Brain pericyte (primary cell): ENCODE data around the gene ZNF37A.
A peak's percentile ranks its signal among the peaks of the same experiment; 100 is the strongest.
"Not testable (repeated sequence)": the region's sequence is repeated elsewhere in the genome, so short reads cannot be mapped to it uniquely, and the experiment has no call there.

Source experiments
- DNase-seq: peaks from one replicate; pipeline ENCODE4 v3.0.0-alpha.2; 2012; ENCODE audit warnings: low read depth, low spot score

Gene ZNF37A

GRCh38 chr10:38094158-38094926 is at the start of gene ZNF37A:
ZNF37A (plus strand) TSS chr10:38094337; CDS start chr10:38096618, 2,281 bp downstream.
- peak; percentile 83 for DNase-seq

DNA sequence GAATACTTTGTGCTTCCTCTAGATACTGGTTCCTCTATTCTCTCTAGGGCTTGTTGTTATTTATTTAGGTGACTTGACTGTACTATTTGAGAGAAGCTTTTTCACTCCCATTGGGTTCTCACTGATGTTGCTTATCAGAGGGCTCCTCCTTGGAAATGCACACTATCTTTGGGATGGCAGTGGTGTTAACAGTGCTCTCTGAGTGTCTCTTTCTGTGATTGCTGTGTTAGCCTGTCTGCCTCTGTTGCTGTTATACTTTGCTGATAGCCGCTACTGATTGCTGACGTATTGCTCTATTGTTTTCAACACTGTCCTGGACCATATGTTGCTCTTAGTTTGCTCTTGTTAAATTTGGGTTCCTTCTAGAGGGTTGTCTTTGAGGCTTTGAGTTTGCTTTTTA is 49.0 kb upstream of the ZNF37A start:
- no peak for DNase-seq

- no peak for DNase-seq
Measured at GRCh38 chr10:38047666-38048065, 46.5 kb upstream of the ZNF37A start.

GRCh38 chr10:38050212-38050611 is 43.9 kb upstream of the ZNF37A start:
- DNase-seq: no peak

DNA sequence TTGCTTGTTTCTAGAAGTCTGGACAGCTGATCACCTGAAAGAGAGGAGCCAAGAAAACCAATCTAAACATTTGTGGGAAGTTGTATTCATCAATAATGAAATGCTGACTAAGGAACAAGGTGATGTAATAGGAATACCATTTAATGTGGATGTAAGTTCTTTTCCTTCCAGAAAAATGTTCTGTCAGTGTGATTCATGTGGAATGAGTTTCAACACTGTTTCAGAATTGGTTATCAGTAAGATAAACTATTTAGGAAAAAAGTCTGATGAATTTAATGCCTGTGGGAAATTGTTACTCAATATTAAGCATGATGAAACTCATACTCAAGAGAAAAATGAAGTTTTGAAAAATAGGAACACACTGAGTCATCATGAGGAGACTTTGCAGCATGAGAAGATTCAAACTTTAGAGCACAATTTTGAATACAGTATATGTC is 39.8 kb upstream of the ZNF37A start:
- no peak for DNase-seq

- DNase-seq: not testable (repeated sequence)
Measured at GRCh38 chr10:38055274-38055894, 38.8 kb upstream of the ZNF37A start.

DNA sequence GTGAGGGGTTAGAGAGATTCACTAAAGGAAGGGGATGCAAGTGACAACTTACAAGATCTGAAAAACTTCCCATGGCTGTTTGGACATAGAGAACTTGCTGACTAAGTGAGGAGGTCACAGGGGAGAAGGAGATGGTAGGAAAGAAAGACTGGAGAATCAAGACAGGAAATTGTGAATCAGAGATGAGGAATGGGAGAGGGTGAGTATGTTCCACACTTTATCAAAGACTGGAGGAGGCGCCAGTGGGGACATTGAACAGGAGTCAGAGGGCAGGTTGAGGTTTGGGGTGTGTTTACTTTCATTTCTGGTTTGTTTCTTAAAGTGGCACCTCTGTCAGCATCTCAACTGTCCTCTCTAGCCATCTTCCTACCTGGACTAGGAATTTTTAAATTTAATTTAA is 24.5 kb upstream of the ZNF37A start:
- not testable (repeated sequence) for DNase-seq

DNA sequence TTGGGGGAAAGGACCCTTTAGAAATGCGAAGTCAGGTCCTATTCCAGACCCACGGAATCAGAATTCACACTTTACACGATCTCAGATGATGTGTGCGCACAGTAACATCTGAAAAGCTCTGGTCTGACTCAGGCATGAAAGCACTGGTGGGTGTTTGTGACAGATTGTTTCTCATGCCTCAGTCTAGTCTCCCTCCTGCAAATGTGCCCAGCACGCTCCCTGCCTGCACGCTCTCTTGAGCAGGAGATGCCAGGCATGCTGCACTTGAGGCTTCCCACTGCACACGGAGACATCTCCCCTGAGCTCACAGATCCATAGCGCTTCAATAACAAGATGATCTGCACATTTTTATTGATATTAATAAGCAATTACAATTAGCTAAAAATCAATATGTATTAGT is 23.6 kb upstream of the ZNF37A start:
- DNase-seq: no peak

DNA sequence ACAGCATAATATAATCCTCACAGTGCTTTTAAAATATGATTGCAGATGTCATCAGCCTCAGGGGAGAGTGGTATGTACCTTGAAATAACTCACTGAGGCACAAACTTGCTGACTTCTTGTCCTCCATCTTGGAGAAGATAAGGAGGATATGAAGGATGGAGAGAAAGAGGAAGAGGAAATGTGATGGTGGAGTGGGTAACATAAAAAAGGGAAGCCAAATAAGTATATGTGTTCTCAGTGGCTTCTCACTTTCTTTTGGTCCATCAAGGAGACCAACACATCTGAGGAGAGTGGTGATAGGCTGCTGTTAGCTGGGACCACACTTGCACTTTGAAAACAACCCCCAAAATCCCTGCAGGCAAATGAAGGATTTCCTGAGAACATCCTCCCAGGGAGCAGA is 21.6 kb upstream of the ZNF37A start:
- DNase-seq: no peak

DNA sequence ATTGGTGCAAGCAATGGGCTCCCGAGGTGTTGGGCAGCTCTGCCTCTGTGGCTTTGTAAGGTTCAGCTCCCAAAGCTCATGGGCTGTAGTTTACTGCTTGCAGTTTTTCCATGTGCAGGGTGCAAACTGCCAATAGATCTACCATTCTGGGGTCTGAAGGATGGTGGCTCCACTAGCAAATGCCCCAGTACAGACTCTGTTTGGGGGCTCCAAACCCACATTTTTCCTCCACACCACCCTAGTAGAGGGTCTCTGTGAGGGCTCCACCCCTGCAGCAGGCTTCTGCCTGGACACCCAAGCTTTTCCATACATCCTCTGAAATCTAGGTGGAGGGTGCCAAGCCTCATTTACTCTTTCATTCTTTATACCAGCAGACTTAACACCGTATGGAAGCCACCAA is 17.4 kb upstream of the ZNF37A start:
- DNase-seq: no peak

- DNase-seq: not testable (repeated sequence)
Measured at GRCh38 chr10:38093318-38093717, 819 bp upstream of the ZNF37A start.

DNA sequence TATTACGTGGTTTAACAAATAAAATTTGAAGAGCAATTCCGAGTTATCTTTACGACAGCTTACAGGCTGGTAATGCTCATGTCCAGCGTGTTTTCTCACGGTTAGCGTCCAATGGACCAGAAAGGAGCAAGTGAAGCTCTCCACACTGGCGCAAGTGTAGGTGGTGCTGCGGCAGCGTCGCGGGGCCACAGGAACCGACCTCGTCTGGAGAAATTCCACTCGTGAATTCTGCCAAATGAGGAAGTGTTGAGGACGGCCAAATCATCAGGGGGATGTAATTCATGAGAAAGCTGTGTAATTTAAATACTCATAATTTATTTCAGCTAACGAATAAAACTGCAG is 350 bp upstream of the ZNF37A start:
- no peak for DNase-seq

DNA sequence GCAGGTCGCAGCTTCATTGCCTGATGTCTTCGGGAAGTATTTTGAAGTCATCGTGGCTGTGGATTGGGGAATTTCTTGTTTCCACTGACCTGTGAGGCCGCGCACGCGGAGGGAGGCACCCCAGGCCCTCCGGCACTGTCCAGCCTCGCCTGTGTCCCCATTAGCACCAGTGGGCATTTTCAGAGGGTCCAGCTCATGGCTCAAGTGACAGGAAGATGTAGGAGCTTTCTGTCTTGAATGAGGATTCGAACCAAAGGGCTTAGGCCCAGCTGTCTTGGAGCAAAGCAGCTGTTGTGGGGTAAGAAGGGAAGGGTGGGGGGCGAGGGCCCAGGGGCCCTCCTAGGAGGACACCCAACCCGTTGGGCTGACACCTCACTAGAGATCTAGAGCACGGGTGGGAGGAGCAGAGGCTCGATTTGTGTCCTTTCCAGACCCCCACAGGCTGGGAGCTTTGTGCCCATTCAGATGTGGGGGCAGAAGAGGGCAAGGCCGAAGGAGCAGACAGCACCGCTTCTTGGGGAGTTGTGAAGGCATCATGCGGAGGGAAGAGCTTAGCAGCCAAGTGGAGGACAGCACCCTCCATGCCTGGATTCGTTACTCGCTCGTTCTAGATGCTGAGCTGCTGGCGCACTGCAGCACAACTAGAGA is 914 bp downstream of the ZNF37A start:
- no peak for DNase-seq

- no peak for DNase-seq
Measured at GRCh38 chr10:38102880-38103279, 8.7 kb downstream of the ZNF37A start.

- DNase-seq: no peak
Measured at GRCh38 chr10:38103756-38104155, 9.6 kb downstream of the ZNF37A start.

DNA sequence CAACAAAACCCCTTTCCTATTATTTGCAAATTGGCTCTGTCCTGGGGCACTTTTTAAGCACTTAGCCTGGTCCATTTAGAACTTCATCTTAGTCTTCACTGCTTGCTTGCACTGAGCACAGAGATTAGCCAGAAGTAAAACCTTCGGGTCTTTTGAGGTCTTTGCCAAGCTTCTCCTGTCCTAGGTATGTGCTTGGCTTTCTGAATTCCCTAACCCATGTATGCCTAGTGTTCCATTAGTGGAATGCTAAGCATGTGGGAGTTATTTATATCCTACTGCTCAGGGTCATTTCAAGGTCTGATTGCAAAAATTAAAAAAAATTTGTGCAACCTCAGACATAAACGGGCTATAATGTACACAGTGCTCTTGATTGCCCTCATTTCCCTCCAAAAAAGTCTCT is 18.0 kb downstream of the ZNF37A start:
- no peak for DNase-seq

GRCh38 chr10:38118072-38118807 is 24.1 kb downstream of the ZNF37A start:
- DNase-seq: no peak

DNA sequence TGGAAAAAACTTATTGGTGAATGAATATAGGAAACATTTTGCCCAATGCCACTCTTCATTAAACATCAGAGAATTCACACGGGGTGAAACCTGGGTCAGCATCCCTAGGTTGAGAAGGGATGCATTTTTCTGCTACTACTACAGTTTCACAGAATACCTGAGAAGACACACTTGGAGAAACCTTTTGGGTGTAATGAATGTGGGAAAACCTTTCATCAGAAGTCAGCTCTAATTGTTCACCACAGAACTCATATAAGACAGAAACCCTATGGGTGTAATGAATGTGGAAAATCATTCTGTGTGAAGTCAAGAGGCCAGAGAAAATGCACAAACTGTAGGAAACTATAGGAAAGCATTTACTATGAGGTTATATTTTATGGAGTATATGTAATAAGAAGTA is 24.9 kb downstream of the ZNF37A start:
- no peak for DNase-seq

GRCh38 chr10:38127812-38128211 is 33.7 kb downstream of the ZNF37A start:
- no peak for DNase-seq

- DNase-seq: no peak
Measured at GRCh38 chr10:38143587-38143986, 49.5 kb downstream of the ZNF37A start.

- no peak for DNase-seq
Measured at GRCh38 chr10:38146579-38147333, 52.6 kb downstream of the ZNF37A start.
